Superior temporal gyrus (tissue), 1 donor: ENCODE data around the gene HDAC5.
"Not testable (repeated sequence)": the region's sequence is repeated elsewhere in the genome, so short reads cannot be mapped to it uniquely, and the experiment has no call there.

Experiments used
- DNase-seq: peaks from one replicate; pipeline ENCODE4 v3.0.0-alpha.2; 2016; ENCODE audit errors: extremely low spot score

The HDAC5 gene

GRCh38 chr17:44067545-44067940 lies 55.9 kb downstream of the HDAC5 start:
- no peak for DNase-seq

GRCh38 chr17:44066204-44066930 lies 57.1 kb downstream of the HDAC5 start, which contains the start of gene LSM12:
LSM12 (minus strand) TSS chr17:44066671; CDS start chr17:44066587, 84 bp downstream.
- peak; percentile 89 for DNase-seq

- DNase-seq, result no peak
Measured at GRCh38 chr17:44065668-44066203, 57.7 kb downstream of the HDAC5 start.

- no peak for DNase-seq
Measured at GRCh38 chr17:44063704-44064639, 59.5 kb downstream of the HDAC5 start.

- DNase-seq, result no peak
Measured at GRCh38 chr17:44062871-44063270, 60.6 kb downstream of the HDAC5 start.

- DNase-seq, result no peak
Measured at GRCh38 chr17:44061446-44061845, 62.0 kb downstream of the HDAC5 start.

GRCh38 chr17:44059101-44059892 lies 64.1 kb downstream of the HDAC5 start:
- no peak for DNase-seq

GRCh38 chr17:44053125-44053872 lies 70.1 kb downstream of the HDAC5 start:
- no peak for DNase-seq

GRCh38 chr17:44049294-44050060 lies 74.0 kb downstream of the HDAC5 start:
- DNase-seq, result no peak

- DNase-seq, result not testable (repeated sequence)
Measured at GRCh38 chr17:44046893-44047292, 76.5 kb downstream of the HDAC5 start.

- DNase-seq, result no peak
Measured at GRCh38 chr17:44045486-44045885, 78.0 kb downstream of the HDAC5 start.

GRCh38 chr17:44044071-44044470 lies 79.4 kb downstream of the HDAC5 start:
- peak; percentile 42 for DNase-seq

GRCh38 chr17:44043272-44043696 lies 80.2 kb downstream of the HDAC5 start:
- peak; percentile 44 for DNase-seq

GRCh38 chr17:44039829-44040635 lies 83.4 kb downstream of the HDAC5 start:
- no peak for DNase-seq

- DNase-seq, result peak; percentile 25
Measured at GRCh38 chr17:44038604-44039011, 84.8 kb downstream of the HDAC5 start.

GRCh38 chr17:44037471-44037870 lies 86.0 kb downstream of the HDAC5 start:
- no peak for DNase-seq

GRCh38 chr17:44034688-44035087 lies 88.8 kb downstream of the HDAC5 start:
- DNase-seq, result not testable (repeated sequence)

- DNase-seq, result no peak
Measured at GRCh38 chr17:44033861-44034408, 89.5 kb downstream of the HDAC5 start.

GRCh38 chr17:44030482-44030881 lies 93.0 kb downstream of the HDAC5 start:
- no peak for DNase-seq
